ENCODE data around the gene DNAH5. TPM values are rescaled to one million over a fixed set of nuclear protein-coding genes. Genes with fewer than 3 reads are reported as not detected.

DNAH5 gene
- total and polyA plus RNA-seq, 2 donors (not counting 3 experiments of a cell fraction or from before 2014, with no cell fraction given), result 0.23 to 1.7 TPM

- no peaks in the 10 kb centered on the region for H3K9me3 ChIP-seq (replicated peaks; ENCODE audit: control insufficient read depth, insufficient read depth, low read length)
- POLR2A ChIA-PET, result no interaction called here
- no peak overlapping the region for H3K4me3 ChIP-seq (replicated peaks in 1 of 3; ENCODE audit: insufficient read depth in 1 of 3, low read depth in 1 of 3, low read length in 3 of 3)
- CTCF ChIA-PET, result no interaction called here
- DNase-seq (ENCODE audit: low read depth, low spot score) (no peak), FAIRE-seq (no peak)
- H3K27ac ChIP-seq (ENCODE audit: insufficient read depth, low read depth, low read length), result no peak overlapping the region
- BruUV-seq (replicated peaks), result no TSS peak
- H3K79me2 ChIP-seq (ENCODE audit: control insufficient read depth, insufficient read depth, low read length), result no peaks in the 10 kb centered on the region
- dilution Hi-C loops (cut with MboI; ENCODE audit: extremely low pct_ligation_motif_present, low sequenced_read_pairs) (no loop called here), intact Hi-C loops (cut with micrococcal nuclease) (no loop called here)
- no peak overlapping the region for H3K4me2 ChIP-seq (ENCODE audit: insufficient read depth, low read length)
- no peaks in the 10 kb centered on the region for H4K20me1 ChIP-seq (replicated peaks; ENCODE audit: control insufficient read depth, extremely low read depth, insufficient read depth, low read length)
- no peak overlapping the region for H3K9ac ChIP-seq (replicated peaks; ENCODE audit: extremely low read depth, insufficient read depth, low read length)
- peaks cover 2 to 7% of the 10 kb centered on the region in 2 experiments for H3K27me3 ChIP-seq (ENCODE audit: control insufficient read depth in 2 of 2, insufficient read depth in 2 of 2, low read length in 2 of 2)
- no peaks in the 10 kb centered on the region for H3K9me1 ChIP-seq (replicated peaks; ENCODE audit: control insufficient read depth, extremely low read depth, insufficient read depth, low read length)
- no peaks in the 10 kb centered on the region for H3K4me1 ChIP-seq (ENCODE audit: control insufficient read depth, extremely low read depth, insufficient read depth, low read length)
- H3K36me3 ChIP-seq (ENCODE audit: control insufficient read depth in 2 of 2, extremely low read depth in 1 of 2, insufficient read depth in 2 of 2, low read length in 2 of 2), result no peaks in the 10 kb centered on the region
- no peak overlapping the region for H2AFZ ChIP-seq (ENCODE audit: low read depth, low read length)
- TF ChIP-seq FOS (IDR thresholded peaks at IDR 0.05; ENCODE audit: borderline replicate concordance, insufficient read depth, low read length), result no peak
- TF ChIP-seq JUN (IDR thresholded peaks at IDR 0.05; ENCODE audit: borderline replicate concordance, insufficient read depth, insufficient read length, low read depth), result no peak
- TF ChIP-seq POLR2AphosphoS5 (IDR thresholded peaks at IDR 0.05; ENCODE audit: insufficient read depth, low read depth, low read length), result no peak
- TF ChIP-seq CTCF (IDR thresholded peaks at IDR 0.05; ENCODE audit: extremely low read depth in 1 of 2, insufficient read depth in 1 of 2, low read depth in 1 of 2, low read length in 2 of 2), result no peak
- no peak for TF ChIP-seq POLR2A (IDR thresholded peaks at IDR 0.05; ENCODE audit: low read depth, low read length)
- TF ChIP-seq EZH2 (IDR thresholded peaks at IDR 0.05; ENCODE audit: borderline replicate concordance, low read depth, low read length, severe bottlenecking), result no peak
- no peak for TF ChIP-seq MAX (IDR thresholded peaks at IDR 0.05; ENCODE audit: insufficient read depth, insufficient read length)
- no peak for TF ChIP-seq MYC (IDR thresholded peaks at IDR 0.05; ENCODE audit: low read depth, low read length)
- TF ChIP-seq GATA2 (IDR thresholded peaks at IDR 0.05; ENCODE audit: insufficient read depth, insufficient read length, low read depth, low read length), result no peak
Observed at GRCh38 chr5:13946111-13946510, 1.6 kb upstream of the DNAH5 start.

Data from endothelial cell of umbilical vein (primary cell).